Neural progenitor cell (in vitro differentiated cells): ENCODE data around the gene MERTK. TPM values are rescaled to one million over a fixed set of nuclear protein-coding genes. Genes with fewer than 3 reads are reported as not detected.

Experiments
- DNase-seq: peaks from one replicate; pipeline ENCODE4 v3.0.0-alpha.2; 2016; ENCODE audit warnings: low spot score
- H2AFZ ChIP-seq: fragments of 200-600 bp; sonication (generic); replicated peaks from 2 replicates; pipeline ENCODE4 v1.6.1; 2016; ENCODE audit warnings: antibody characterized with exemption
- H3F3A ChIP-seq: fragments of 200-600 bp; sonication (generic); 2 replicates; pipeline ENCODE4 v1.6.1; 2016; ENCODE audit warnings: antibody characterized with exemption, low read depth
- H3K27ac ChIP-seq: fragments of 200-600 bp; sonication (generic); 2 replicates; pipeline ENCODE4 v1.5.1; 2016; ENCODE audit warnings: mild to moderate bottlenecking
- H3K27me3 ChIP-seq: fragments of 200-600 bp; sonication (generic); 2 replicates; pipeline ENCODE4 v1.6.1; 2016; ENCODE audit warnings: mild to moderate bottlenecking, moderate library complexity
- H3K36me3 ChIP-seq: fragments of 200-600 bp; sonication (generic); 2 replicates; pipeline ENCODE4 v1.5.1; 2016
- H3K4me1 ChIP-seq: fragments of 200-600 bp; sonication (generic); 2 replicates; pipeline ENCODE4 v1.6.1; 2016; ENCODE audit warnings: mixed run types
- H3K4me2 ChIP-seq: fragments of 200-600 bp; sonication (generic); 2 replicates; pipeline ENCODE4 v1.6.1; 2016
- H3K4me3 ChIP-seq: fragments of 200-600 bp; sonication (generic); 2 replicates; pipeline ENCODE4 v1.5.1; 2016
- H3K79me2 ChIP-seq: fragments of 200-600 bp; sonication (generic); 2 replicates; pipeline ENCODE4 v1.6.1; 2016; ENCODE audit warnings: low read depth
- H3K9ac ChIP-seq: fragments of 200-600 bp; sonication (generic); 2 replicates; pipeline ENCODE4 v1.6.1; 2016
- H3K9me3 ChIP-seq: fragments of 200-600 bp; sonication (generic); 2 replicates; pipeline ENCODE4 v1.5.1; 2016; ENCODE audit warnings: low read depth
- H4K20me1 ChIP-seq: fragments of 200-600 bp; sonication (generic); 2 replicates; pipeline ENCODE4 v1.6.1; 2016; ENCODE audit warnings: low read depth
- H3K27ac Mint-ChIP-seq: 3 replicates; pipeline ENCODE4 v1.8.0; 2021; ENCODE audit warnings: mixed read lengths
- H3K27me3 Mint-ChIP-seq: 2 replicates; pipeline ENCODE4 v1.8.0; 2022; ENCODE audit warnings: low read depth, mild to moderate bottlenecking, inconsistent platforms, moderate library complexity, mixed read lengths; ENCODE audit not compliant: insufficient read depth
- H3K36me3 Mint-ChIP-seq: 3 replicates; pipeline ENCODE4 v1.8.0; 2021; ENCODE audit warnings: mixed read lengths
- H3K4me1 Mint-ChIP-seq: 3 replicates; pipeline ENCODE4 v1.8.0; 2021; ENCODE audit warnings: mixed read lengths
- H3K4me3 Mint-ChIP-seq: 3 replicates; pipeline ENCODE4 v1.8.0; 2021; ENCODE audit warnings: mild to moderate bottlenecking, moderate library complexity, mixed read lengths
- H3K9me3 Mint-ChIP-seq: 3 replicates; pipeline ENCODE4 v1.8.0; 2020; ENCODE audit warnings: mixed read lengths
- EZH2 ChIP-seq: fragments of 200-600 bp; sonication (generic); IDR thresholded peaks from 2 replicates; pipeline ENCODE4 v1.6.1; 2017; ENCODE audit warnings: antibody characterized with exemption, mild to moderate bottlenecking, moderate library complexity
- EZH2phosphoT487 ChIP-seq: fragments of 200-600 bp; sonication (generic); IDR thresholded peaks from 2 replicates; pipeline ENCODE4 v1.6.1; 2017; ENCODE audit warnings: antibody characterized with exemption
- total RNA-seq: library from RNA; depleted of rRNA; stranded (reverse); fragments of >200 nt; gene quantifications from 2 replicates; pipeline ENCODE4 v1.2.3, GENCODE V29; 2015; ENCODE audit warnings: low replicate concordance
- TF ChIP-seq, protein P1 (sequence below): fragments of 200-600 bp; sonication (generic); IDR thresholded peaks from 2 replicates; pipeline ENCODE4 v1.5.1; 2017; ENCODE audit warnings: antibody characterized with exemption, mild to moderate bottlenecking

Gene MERTK
- total RNA-seq, 1 donor from 2014 or later, result 6.1 TPM

DNA sequence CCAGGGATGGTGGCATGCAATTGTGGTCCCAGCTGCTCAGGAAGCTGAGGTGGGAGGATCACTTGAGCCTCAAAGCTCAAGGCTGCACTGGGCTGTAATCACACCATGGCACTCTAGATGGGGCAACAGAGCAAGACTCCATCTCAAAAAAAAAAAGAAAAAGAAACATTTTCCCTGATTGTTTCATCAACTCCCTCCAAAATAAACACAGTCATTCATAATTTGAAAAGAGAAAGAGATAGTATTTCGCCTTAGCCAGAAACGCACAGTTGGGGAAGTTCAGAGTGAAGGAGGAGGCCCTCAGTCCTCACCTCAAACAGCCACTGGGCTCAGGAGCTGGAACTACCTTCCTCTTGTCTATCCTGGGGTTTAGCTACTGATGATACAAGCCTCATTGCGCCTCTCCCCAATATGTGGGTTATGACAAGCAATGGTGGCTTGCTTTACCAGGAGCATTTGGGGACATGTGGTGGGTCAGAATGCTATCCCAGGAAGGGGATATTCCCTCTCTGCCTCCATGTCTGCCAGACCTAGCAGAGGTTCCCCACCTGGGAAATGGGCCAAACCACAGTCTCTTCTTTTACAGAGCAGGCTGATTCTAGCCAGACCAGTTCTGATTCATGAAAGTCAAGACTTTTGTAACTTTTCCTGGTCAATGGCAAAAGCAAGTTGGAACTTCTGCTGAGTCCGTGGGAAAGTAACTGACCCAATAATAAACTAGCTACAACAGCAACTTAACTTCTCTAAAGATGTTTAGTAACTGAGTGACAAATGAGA lies 134.5 kb downstream of the MERTK start:
- no peaks in the 10 kb centered on the region for H3K27me3 ChIP-seq
- no peaks in the 10 kb centered on the region for H3K36me3 Mint-ChIP-seq

DNA sequence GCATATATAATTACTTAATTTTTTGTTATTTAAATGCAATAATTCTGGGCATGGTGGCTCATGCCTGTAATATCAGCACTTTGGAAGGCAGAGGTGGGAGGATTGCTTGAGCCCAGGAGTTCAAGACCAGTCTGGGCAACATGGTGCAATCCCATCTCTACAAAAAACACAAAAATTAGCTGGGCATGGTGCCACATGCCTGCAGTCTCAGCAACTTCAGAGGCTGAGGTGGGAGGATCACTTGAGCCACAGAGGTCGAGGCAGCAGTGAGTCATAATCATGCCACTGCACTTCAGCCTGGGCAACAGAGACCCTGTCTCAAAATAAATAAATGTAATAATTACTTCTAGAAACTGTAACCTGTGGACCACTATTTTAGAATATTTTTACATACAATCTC lies 135.2 kb downstream of the MERTK start:
- peaks cover 6% of the 10 kb centered on the region for H3K4me1 Mint-ChIP-seq
- peaks cover 2% of the 10 kb centered on the region for H3K27me3 Mint-ChIP-seq
- no peak overlapping the region for H3K9ac ChIP-seq

More for the DNA sequence above, 134.5 kb downstream of the MERTK start:
- Histone ChIP-seq H4K20me1 (no peaks in the 10 kb centered on the region), H3F3A (peaks cover 21% of the 10 kb centered on the region), H3K9ac (no peak overlapping the region), H3K4me3 (no peak overlapping the region), H3K36me3 (no peaks in the 10 kb centered on the region), H3K4me2 (no peak overlapping the region), H3K79me2 (no peaks in the 10 kb centered on the region), H2AFZ (no peak overlapping the region), H3K9me3 (no peaks in the 10 kb centered on the region), H3K27ac (no peak overlapping the region), H3K4me1 (peaks cover 15% of the 10 kb centered on the region)
- Mint-ChIP-seq H3K4me3 (no peak overlapping the region), H3K9me3 (peaks cover 8% of the 10 kb centered on the region), H3K27me3 (peaks cover 2% of the 10 kb centered on the region), H3K27ac (no peak overlapping the region), H3K4me1 (peaks cover 6% of the 10 kb centered on the region)
- DNase-seq, result no peak
- TF ChIP-seq, protein P1, sequence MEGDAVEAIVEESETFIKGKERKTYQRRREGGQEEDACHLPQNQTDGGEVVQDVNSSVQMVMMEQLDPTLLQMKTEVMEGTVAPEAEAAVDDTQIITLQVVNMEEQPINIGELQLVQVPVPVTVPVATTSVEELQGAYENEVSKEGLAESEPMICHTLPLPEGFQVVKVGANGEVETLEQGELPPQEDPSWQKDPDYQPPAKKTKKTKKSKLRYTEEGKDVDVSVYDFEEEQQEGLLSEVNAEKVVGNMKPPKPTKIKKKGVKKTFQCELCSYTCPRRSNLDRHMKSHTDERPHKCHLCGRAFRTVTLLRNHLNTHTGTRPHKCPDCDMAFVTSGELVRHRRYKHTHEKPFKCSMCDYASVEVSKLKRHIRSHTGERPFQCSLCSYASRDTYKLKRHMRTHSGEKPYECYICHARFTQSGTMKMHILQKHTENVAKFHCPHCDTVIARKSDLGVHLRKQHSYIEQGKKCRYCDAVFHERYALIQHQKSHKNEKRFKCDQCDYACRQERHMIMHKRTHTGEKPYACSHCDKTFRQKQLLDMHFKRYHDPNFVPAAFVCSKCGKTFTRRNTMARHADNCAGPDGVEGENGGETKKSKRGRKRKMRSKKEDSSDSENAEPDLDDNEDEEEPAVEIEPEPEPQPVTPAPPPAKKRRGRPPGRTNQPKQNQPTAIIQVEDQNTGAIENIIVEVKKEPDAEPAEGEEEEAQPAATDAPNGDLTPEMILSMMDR, result peak; percentile 6
- TF ChIP-seq EZH2, result no peak

DNA sequence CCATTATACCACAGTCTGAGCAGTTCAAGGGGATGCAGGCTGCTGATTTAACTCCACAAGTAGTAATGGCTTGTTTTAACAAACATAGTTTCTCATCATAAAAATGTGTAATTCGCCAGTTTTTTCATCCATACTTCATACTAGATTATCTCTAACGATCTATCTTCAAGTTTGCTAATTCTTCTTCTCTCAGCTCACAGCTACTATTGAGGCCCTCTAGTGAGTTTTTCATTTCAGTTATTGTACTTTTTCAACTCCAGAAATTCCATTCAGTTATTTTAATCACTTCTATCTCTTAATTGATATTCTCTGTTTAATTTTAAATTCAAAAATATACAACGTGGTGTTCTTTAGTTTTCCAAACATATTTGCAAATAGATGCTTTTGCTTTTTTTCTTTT lies 136.5 kb downstream of the MERTK start:
- no peaks in the 10 kb centered on the region for H3K36me3 ChIP-seq
- Mint-ChIP-seq H3K4me3 (no peak overlapping the region), H3K36me3 (peaks cover 3% of the 10 kb centered on the region), H3K27ac (no peak overlapping the region), H3K27me3 (peaks cover 2% of the 10 kb centered on the region), H3K9me3 (peaks cover 13% of the 10 kb centered on the region), H3K4me1 (peaks cover 6% of the 10 kb centered on the region)
- H3K27ac ChIP-seq, result no peak overlapping the region
- no peaks in the 10 kb centered on the region for H3K27me3 ChIP-seq
- H3K4me2 ChIP-seq, result no peak overlapping the region
- no peaks in the 10 kb centered on the region for H3K9me3 ChIP-seq
- TF ChIP-seq, protein P1, result no peak
- TF ChIP-seq EZH2phosphoT487, result no peak
- TF ChIP-seq EZH2, result no peak
- H3K9ac ChIP-seq, result no peak overlapping the region
- no peak overlapping the region for H2AFZ ChIP-seq
- H3K4me3 ChIP-seq, result no peak overlapping the region
- no peaks in the 10 kb centered on the region for H3K79me2 ChIP-seq
- no peak for DNase-seq
- no peaks in the 10 kb centered on the region for H4K20me1 ChIP-seq
- peaks cover 21% of the 10 kb centered on the region for H3F3A ChIP-seq
- peaks cover 15% of the 10 kb centered on the region for H3K4me1 ChIP-seq

More for the DNA sequence above, 135.2 kb downstream of the MERTK start:
- TF ChIP-seq EZH2, result no peak
- no peak for TF ChIP-seq EZH2phosphoT487
- TF ChIP-seq, protein P1, result no peak
- Histone ChIP-seq H3K36me3 (no peaks in the 10 kb centered on the region), H3K4me3 (no peak overlapping the region), H3K79me2 (no peaks in the 10 kb centered on the region), H4K20me1 (no peaks in the 10 kb centered on the region), H3F3A (peaks cover 21% of the 10 kb centered on the region), H3K27me3 (no peaks in the 10 kb centered on the region), H3K4me1 (peaks cover 15% of the 10 kb centered on the region), H3K9me3 (no peaks in the 10 kb centered on the region), H3K4me2 (no peak overlapping the region), H2AFZ (no peak overlapping the region), H3K27ac (no peak overlapping the region)
- no peak for DNase-seq
- no peak overlapping the region for H3K4me3 Mint-ChIP-seq
- peaks cover 12% of the 10 kb centered on the region for H3K9me3 Mint-ChIP-seq
- H3K36me3 Mint-ChIP-seq, result peaks cover 3% of the 10 kb centered on the region
- H3K27ac Mint-ChIP-seq, result no peak overlapping the region
